Parathyroid adenoma (tissue), 2 donors: ENCODE measurements around the gene FCN2.

Experiments used
- H2AFZ ChIP-seq: fragments of 300-600 bp; sonication (generic); one replicate; pipeline ENCODE4 v1.7.0; 2017; ENCODE audit warnings: antibody characterized with exemption, mild to moderate bottlenecking
- H3K27ac ChIP-seq: fragments of 300-600 bp; sonication (generic); one replicate; pipeline ENCODE4 v1.7.0; 2017
- H3K27me3 ChIP-seq: fragments of 300-600 bp; sonication (generic); one replicate; pipeline ENCODE4 v1.7.0; 2017; ENCODE audit warnings: low read length; ENCODE audit not compliant: control insufficient read depth, insufficient read depth
- H3K36me3 ChIP-seq: fragments of 300-600 bp; sonication (generic); one replicate; pipeline ENCODE4 v1.7.0; 2017; ENCODE audit warnings: low read length; ENCODE audit not compliant: control insufficient read depth, insufficient read depth
- H3K4me1 ChIP-seq: fragments of 300-600 bp; sonication (generic); one replicate; pipeline ENCODE4 v1.7.0; 2017; ENCODE audit warnings: control low read depth
- H3K4me2 ChIP-seq: fragments of 300-600 bp; sonication (generic); one replicate; pipeline ENCODE4 v1.7.0; 2017; ENCODE audit warnings: low read length
- H3K4me3 ChIP-seq: fragments of 300-600 bp; sonication (generic); one replicate; pipeline ENCODE4 v1.7.0; 2017; ENCODE audit warnings: low read depth, low read length
- H3K79me2 ChIP-seq: fragments of 300-600 bp; sonication (generic); one replicate; pipeline ENCODE4 v1.7.0; 2017; ENCODE audit warnings: control low read depth
- H3K9ac ChIP-seq: fragments of 300-600 bp; sonication (generic); one replicate; pipeline ENCODE4 v1.7.0; 2017; ENCODE audit warnings: mild to moderate bottlenecking
- H3K9me3 ChIP-seq: fragments of 300-600 bp; sonication (generic); one replicate; pipeline ENCODE4 v1.7.0; 2017; ENCODE audit warnings: low read length; ENCODE audit not compliant: control insufficient read depth
- CTCF ChIP-seq: fragments of 300-600 bp; sonication (generic); IDR thresholded peaks from one replicate; pipeline ENCODE4 v1.7.0; 2017; ENCODE audit warnings: antibody characterized with exemption, mild to moderate bottlenecking
- donor health status: primary hyperparathyroidism.

FCN2 gene

GRCh38 chr9:134850611-134851010 is 30.0 kb upstream of the FCN2 start:
- Histone ChIP-seq H3K9ac (no peak overlapping the region), H3K27me3 (no peaks in the 10 kb centered on the region), H3K4me1 (no peaks in the 10 kb centered on the region), H3K36me3 (no peaks in the 10 kb centered on the region), H3K79me2 (no peaks in the 10 kb centered on the region), H3K4me3 (no peak overlapping the region), H2AFZ (no peak overlapping the region), H3K9me3 (no peaks in the 10 kb centered on the region), H3K4me2 (no peak overlapping the region), H3K27ac (no peak overlapping the region)
- no peak for TF ChIP-seq CTCF

GRCh38 chr9:134851020-134851419 is 29.6 kb upstream of the FCN2 start:
- H3K27me3 ChIP-seq: no peaks in the 10 kb centered on the region

GRCh38 chr9:134852906-134853654 is 27.5 kb upstream of the FCN2 start:
- Histone ChIP-seq H3K27me3 (no peaks in the 10 kb centered on the region), H3K4me3 (no peak overlapping the region), H3K79me2 (no peaks in the 10 kb centered on the region), H3K9ac (no peak overlapping the region), H3K4me2 (no peak overlapping the region), H3K9me3 (no peaks in the 10 kb centered on the region), H2AFZ (no peak overlapping the region), H3K27ac (no peak overlapping the region), H3K36me3 (no peaks in the 10 kb centered on the region), H3K4me1 (no peaks in the 10 kb centered on the region)
- no peak for TF ChIP-seq CTCF

More at GRCh38 chr9:134851020-134851419, 29.6 kb upstream of the FCN2 start:
- Histone ChIP-seq H3K9ac (no peak overlapping the region), H3K27ac (no peak overlapping the region), H3K4me3 (no peak overlapping the region), H3K9me3 (no peaks in the 10 kb centered on the region), H2AFZ (no peak overlapping the region), H3K79me2 (no peaks in the 10 kb centered on the region), H3K4me2 (no peak overlapping the region), H3K36me3 (no peaks in the 10 kb centered on the region), H3K4me1 (no peaks in the 10 kb centered on the region)
- no peak for TF ChIP-seq CTCF

- Histone ChIP-seq H3K27me3 (no peaks in the 10 kb centered on the region), H3K4me2 (no peak overlapping the region), H3K4me3 (no peak overlapping the region), H3K36me3 (no peaks in the 10 kb centered on the region), H3K9ac (no peak overlapping the region), H3K9me3 (no peaks in the 10 kb centered on the region), H3K79me2 (no peaks in the 10 kb centered on the region), H2AFZ (no peak overlapping the region), H3K4me1 (no peaks in the 10 kb centered on the region), H3K27ac (no peak overlapping the region)
- no peak for TF ChIP-seq CTCF
These were observed 26.7 kb upstream of the FCN2 start for GRCh38 chr9:134853893-134854292.

- Histone ChIP-seq H3K4me3 (no peak overlapping the region), H2AFZ (no peak overlapping the region), H3K27ac (no peak overlapping the region), H3K36me3 (no peaks in the 10 kb centered on the region), H3K9ac (no peak overlapping the region), H3K4me2 (no peak overlapping the region), H3K4me1 (no peaks in the 10 kb centered on the region), H3K27me3 (no peaks in the 10 kb centered on the region), H3K9me3 (no peaks in the 10 kb centered on the region), H3K79me2 (no peaks in the 10 kb centered on the region)
- no peak for TF ChIP-seq CTCF
These were observed 26.0 kb upstream of the FCN2 start for GRCh38 chr9:134854541-134854981.
